Esophagus (tissue), 2 donors: ENCODE data around the gene ATP8B3. TPM values are rescaled to one million over a fixed set of nuclear protein-coding genes. Genes with fewer than 3 reads are reported as not detected.

Experiments
- H3K27ac ChIP-seq, 2 donors: one replicate each; pipeline ENCODE4 v1.5.1; 2013; ENCODE audit warnings: low read depth in 2 of 2, mild to moderate bottlenecking in 2 of 2, inconsistent platforms in 1 of 2, low read length in 1 of 2, moderate library complexity in 1 of 2
- H3K27me3 ChIP-seq, 2 donors: one replicate each; pipeline ENCODE4 v1.6.1; 2013; ENCODE audit warnings: low read length in 2 of 2, control low read depth in 1 of 2, mild to moderate bottlenecking in 1 of 2; ENCODE audit not compliant: insufficient read depth in 2 of 2, control insufficient read depth in 1 of 2
- H3K36me3 ChIP-seq, 2 donors: one replicate each; pipeline ENCODE4 v1.6.1; 2013; ENCODE audit warnings: low read length in 1 of 2; ENCODE audit not compliant: control insufficient read depth in 2 of 2, insufficient read depth in 2 of 2
- H3K4me1 ChIP-seq, 2 donors: one replicate each; pipeline ENCODE4 v1.6.1; 2013; ENCODE audit warnings: low read length in 1 of 2; ENCODE audit not compliant: control insufficient read depth in 2 of 2, insufficient read depth in 2 of 2
- H3K4me3 ChIP-seq, 2 donors: one replicate each; pipeline ENCODE4 v1.5.1; 2013; ENCODE audit warnings: low read length in 2 of 2, mild to moderate bottlenecking in 2 of 2, low read depth in 1 of 2, moderate library complexity in 1 of 2
- H3K9me3 ChIP-seq, 2 donors: one replicate each; pipeline ENCODE4 v1.6.1; 2013; ENCODE audit warnings: mild to moderate bottlenecking in 2 of 2, low read depth in 1 of 2, low read length in 1 of 2, moderate library complexity in 1 of 2; ENCODE audit not compliant: control insufficient read depth in 2 of 2, insufficient read depth in 1 of 2
- WGBS, 2 donors: extraction: QIAGEN DNeasy Blood & Tissue Kit; methylation state at CpG; one replicate each; pipeline ENCODE4 v1.1.7; 2013; 5-methylcytosine and 5-hydroxymethylcytosine counted together
- polyA plus RNA-seq, 2 donors: library from polyadenylated mRNA; stranded (reverse); fragments of 200-250 nt; gene quantifications; one replicate each; pipeline ENCODE4 v1.2.3, GENCODE V29; 2013
- donor health status: healthy with polysubstance abuse.
- donor health status: Bipolar disorder and iron deficiency.

ATP8B3 gene
- polyA plus RNA-seq, 2 donors, result 0.68 to 1.2 TPM

GRCh38 chr19:1836458-1837221 lies 24.6 kb upstream of the ATP8B3 start:
- WGBS, 2 donors, result 87 to 91% methylated on average over 30 to 31 of the region's 31 CpGs
- Histone ChIP-seq H3K27me3 (no peaks in the 10 kb centered on the region), H3K4me3 (no peak overlapping the region), H3K27ac (no peak overlapping the region), H3K9me3 (no peaks in the 10 kb centered on the region), H3K36me3 (peaks cover 0 to 12% of the 10 kb centered on the region in 2 donors), H3K4me1 (peaks cover 5 to 17% of the 10 kb centered on the region in 2 donors)

GRCh38 chr19:1833540-1833939 lies 21.5 kb upstream of the ATP8B3 start:
- Histone ChIP-seq H3K4me3 (no peak overlapping the region), H3K27me3 (no peaks in the 10 kb centered on the region), H3K4me1 (peaks cover 0 to 11% of the 10 kb centered on the region in 2 donors), H3K9me3 (no peaks in the 10 kb centered on the region), H3K36me3 (peaks cover 0 to 19% of the 10 kb centered on the region in 2 donors), H3K27ac (no peak overlapping the region)
- 72 to 85% methylated on average over 14 to 15 of the region's 15 CpGs for WGBS, 2 donors

- no peak overlapping the region for H3K27ac ChIP-seq
- H3K36me3 ChIP-seq, result peaks cover 0 to 30% of the 10 kb centered on the region in 2 donors
- H3K4me3 ChIP-seq, result no peak overlapping the region
- peaks cover 0 to 6% of the 10 kb centered on the region in 2 donors for H3K4me1 ChIP-seq
- 86 to 89% methylated on average over 26 of the region's 26 CpGs for WGBS, 2 donors
- no peaks in the 10 kb centered on the region for H3K27me3 ChIP-seq
- H3K9me3 ChIP-seq, result no peaks in the 10 kb centered on the region
Observed at GRCh38 chr19:1832046-1832663, 20.1 kb upstream of the ATP8B3 start.

- WGBS, 2 donors, result 84 to 90% methylated on average over 11 of the region's 11 CpGs
- Histone ChIP-seq H3K9me3 (no peaks in the 10 kb centered on the region), H3K36me3 (peaks cover 0 to 36% of the 10 kb centered on the region in 2 donors), H3K4me3 (no peak overlapping the region), H3K27me3 (no peaks in the 10 kb centered on the region), H3K4me1 (peaks cover 0 to 6% of the 10 kb centered on the region in 2 donors), H3K27ac (no peak overlapping the region)
Observed at GRCh38 chr19:1830978-1831377, 18.9 kb upstream of the ATP8B3 start.

- peaks cover 0 to 36% of the 10 kb centered on the region in 2 donors for H3K36me3 ChIP-seq
- no peaks in the 10 kb centered on the region for H3K27me3 ChIP-seq
- 90% methylated on average over 15 of the region's 15 CpGs for WGBS, 2 donors
- H3K4me1 ChIP-seq, result peaks cover 0 to 6% of the 10 kb centered on the region in 2 donors
- H3K4me3 ChIP-seq, result no peak overlapping the region
- H3K27ac ChIP-seq, result no peak overlapping the region
- no peaks in the 10 kb centered on the region for H3K9me3 ChIP-seq
Observed at GRCh38 chr19:1830568-1830967, 18.5 kb upstream of the ATP8B3 start.

- Histone ChIP-seq H3K4me1 (peaks cover 0 to 6% of the 10 kb centered on the region in 2 donors), H3K9me3 (no peaks in the 10 kb centered on the region), H3K27me3 (no peaks in the 10 kb centered on the region), H3K36me3 (peaks cover 0 to 36% of the 10 kb centered on the region in 2 donors), H3K27ac (no peak overlapping the region), H3K4me3 (no peak overlapping the region)
- WGBS, 2 donors, result 88 to 90% methylated on average over 11 of the region's 11 CpGs
Observed at GRCh38 chr19:1829958-1830357, 17.9 kb upstream of the ATP8B3 start.

GRCh38 chr19:1828279-1829238 lies 16.5 kb upstream of the ATP8B3 start:
- peaks cover 0 to 6% of the 10 kb centered on the region in 2 donors for H3K4me1 ChIP-seq
- no peak overlapping the region for H3K4me3 ChIP-seq
- H3K27me3 ChIP-seq, result no peaks in the 10 kb centered on the region
- no peak overlapping the region for H3K27ac ChIP-seq
- 86 to 91% methylated on average over 51 to 57 of the region's 57 CpGs for WGBS, 2 donors
- H3K36me3 ChIP-seq, result peaks cover 1 to 39% of the 10 kb centered on the region in 2 donors
- H3K9me3 ChIP-seq, result no peaks in the 10 kb centered on the region

- Histone ChIP-seq H3K4me1 (peaks cover 0 to 6% of the 10 kb centered on the region in 2 donors), H3K36me3 (peaks cover 8 to 46% of the 10 kb centered on the region in 2 donors), H3K4me3 (no peak overlapping the region), H3K27me3 (no peaks in the 10 kb centered on the region), H3K27ac (no peak overlapping the region), H3K9me3 (no peaks in the 10 kb centered on the region)
- 90 to 91% methylated on average over 40 to 41 of the region's 41 CpGs for WGBS, 2 donors
Observed at GRCh38 chr19:1827566-1828278, 15.6 kb upstream of the ATP8B3 start.
